ENCODE results near the gene C15orf40.
"Not testable (repeated sequence)": the region's sequence is repeated elsewhere in the genome, so short reads cannot be mapped to it uniquely, and the experiment has no call there.

Gene C15orf40

GRCh38 chr15:82950746-82951370 is 60.6 kb downstream of the C15orf40 start:
- no peak for DNase-seq

- DNase-seq: no peak
Measured at GRCh38 chr15:82950295-82950694, 61.1 kb downstream of the C15orf40 start.

GRCh38 chr15:82946155-82946701 is 65.2 kb downstream of the C15orf40 start:
- DNase-seq: no peak

- DNase-seq: peak; percentile 34
Measured at GRCh38 chr15:82945326-82945725, 66.1 kb downstream of the C15orf40 start.

- peak; percentile 47 for DNase-seq
Measured at GRCh38 chr15:82944821-82945220, 66.6 kb downstream of the C15orf40 start.

- no peak for DNase-seq
Measured at GRCh38 chr15:82944056-82944455, 67.4 kb downstream of the C15orf40 start.

GRCh38 chr15:82943176-82943575 is 68.3 kb downstream of the C15orf40 start:
- no peak for DNase-seq

GRCh38 chr15:82942691-82943090 is 68.7 kb downstream of the C15orf40 start:
- DNase-seq: no peak

GRCh38 chr15:82939678-82940077 is 71.8 kb downstream of the C15orf40 start:
- not testable (repeated sequence) for DNase-seq

Measured in inflammatory macrophage treated with lipopolysaccharide for 4 hours (primary cell).